HepG2 (cell line): ENCODE data around the gene TAOK3.

ENCODE experiments used
- ESRRA ChIP-seq: sonication (generic); formaldehyde crosslinking; IDR thresholded peaks from 2 replicates; pipeline ENCODE4 v1.5.1; 2020; ENCODE audit warnings: mild to moderate bottlenecking, low read depth, missing genetic modification reagents
- KLF11 ChIP-seq: IDR thresholded peaks from 2 replicates; pipeline ENCODE4 v1.6.1; 2016; ENCODE audit warnings: missing compliant biosample characterization
- REST ChIP-seq, 2 experiments: IDR thresholded peaks; 2 replicates each; pipeline ENCODE4 v1.6.1; 2011 to 2012; ENCODE audit warnings: low read length in 2 of 2, borderline replicate concordance in 1 of 2, low read depth in 1 of 2, mild to moderate bottlenecking in 1 of 2, moderate library complexity in 1 of 2
- ZNF772 ChIP-seq: sonication (generic); formaldehyde crosslinking; IDR thresholded peaks from 2 replicates; pipeline ENCODE4 v1.5.0; 2020; ENCODE audit warnings: mild to moderate bottlenecking, missing genetic modification reagents

GRCh38 chr12:118374126-118374725 lies 1.5 kb upstream of the TAOK3 start:
- TF ChIP-seq KLF11 = no peak
- TF ChIP-seq REST (IDR thresholded peaks at IDR 0.05; ENCODE audit: borderline replicate concordance in 1 of 2, low read depth in 1 of 2, low read length in 2 of 2) = no peak
- TF ChIP-seq ZNF772 (CRISPR knock-in tag) = no peak
- TF ChIP-seq ESRRA (CRISPR knock-in tag) = no peak
